Natural killer cell (primary cell): Measurements from ENCODE around the gene SMIM38. TPM values are rescaled to one million over a fixed set of nuclear protein-coding genes. Genes with fewer than 3 reads are reported as not detected.

Experiments used
- ATAC-seq, 3 donors: fragments of 150-1000 bp in 2 of 3; fragments of 200-7000 bp in 1 of 3; cut with Tn5 transposase; 1 replicate in 1 of 3; 2 replicates in 2 of 3; pipeline ENCODE4 v1.10.0; 2021; ENCODE audit warnings: mild to moderate bottlenecking in 2 of 3, moderate library complexity in 2 of 3
- DNase-seq, 2 donors: peaks; one replicate each; pipeline versions ENCODE4 v3.0.0 to v3.0.0-alpha.2; 2013 to 2021; ENCODE audit warnings: mixed read lengths in 1 of 2
- H3K27ac ChIP-seq: one replicate; pipeline ENCODE4 v1.5.1; 2013; ENCODE audit warnings: mild to moderate bottlenecking, low read length
- H3K27me3 ChIP-seq: one replicate; pipeline ENCODE4 v1.6.1; 2013; ENCODE audit warnings: low read length; ENCODE audit not compliant: control insufficient read depth, insufficient read depth
- H3K36me3 ChIP-seq: one replicate; pipeline ENCODE4 v1.6.1; 2013; ENCODE audit warnings: low read length; ENCODE audit not compliant: control insufficient read depth, insufficient read depth
- H3K4me1 ChIP-seq: one replicate; pipeline ENCODE4 v1.6.1; 2013; ENCODE audit warnings: low read length; ENCODE audit not compliant: control insufficient read depth, insufficient read depth
- H3K4me3 ChIP-seq: one replicate; pipeline ENCODE4 v1.5.1; 2013; ENCODE audit warnings: low read length
- H3K9me3 ChIP-seq: one replicate; pipeline ENCODE4 v1.6.1; 2013; ENCODE audit warnings: low read length; ENCODE audit not compliant: control insufficient read depth, insufficient read depth
- H3K27ac Mint-ChIP-seq, 2 donors: one replicate each; pipeline ENCODE4 v1.8.0; 2022; ENCODE audit warnings: mild to moderate bottlenecking in 2 of 2, mixed read lengths in 2 of 2, moderate library complexity in 1 of 2
- H3K27me3 Mint-ChIP-seq, 2 donors: one replicate each; pipeline ENCODE4 v1.8.0; 2022; ENCODE audit warnings: low read depth in 2 of 2, mixed read lengths in 2 of 2
- H3K36me3 Mint-ChIP-seq: one replicate; pipeline ENCODE4 v1.8.0; 2022; ENCODE audit warnings: mixed read lengths
- H3K4me1 Mint-ChIP-seq, 2 donors: one replicate each; pipeline ENCODE4 v1.8.0; 2022; ENCODE audit warnings: mixed read lengths in 2 of 2
- H3K4me3 Mint-ChIP-seq: one replicate; pipeline ENCODE4 v1.8.0; 2022; ENCODE audit warnings: mild to moderate bottlenecking, moderate library complexity, mixed read lengths
- H3K9me3 Mint-ChIP-seq, 2 donors: one replicate each; pipeline ENCODE4 v1.8.0; 2022; ENCODE audit warnings: mixed read lengths in 2 of 2
- WGBS: methylation state at CpG from one replicate; pipeline ENCODE4 v1.1.7; 2013; ENCODE audit warnings: missing lambda C conversion rate; ENCODE audit not compliant: insufficient coverage; 5-methylcytosine and 5-hydroxymethylcytosine counted together
- intact Hi-C: fragments of 100-400 bp; cut with micrococcal nuclease; formaldehyde crosslinking; loops from one replicate; pipeline ENCODE4 v1.14.2; 2022
- total RNA-seq, 4 donors: library from RNA; stranded (reverse); fragments of 120-200 nt in 1 of 4; gene quantifications; one replicate each; pipeline versions ENCODE4 v1.2.3 to v1.2.4, GENCODE V29; 2013 to 2022
- TF ChIP-seq, protein P1 (sequence below): fragments of 200-600 bp; IDR thresholded peaks from one replicate; pipeline ENCODE4 v1.8.0; 2022; ENCODE audit warnings: antibody characterized with exemption

The SMIM38 gene
- total RNA-seq, 3 donors from 2014 or later (not counting 1 experiment from before 2014, with no cell fraction given) = 0.23 to 0.42 (median 0.40) TPM

DNA sequence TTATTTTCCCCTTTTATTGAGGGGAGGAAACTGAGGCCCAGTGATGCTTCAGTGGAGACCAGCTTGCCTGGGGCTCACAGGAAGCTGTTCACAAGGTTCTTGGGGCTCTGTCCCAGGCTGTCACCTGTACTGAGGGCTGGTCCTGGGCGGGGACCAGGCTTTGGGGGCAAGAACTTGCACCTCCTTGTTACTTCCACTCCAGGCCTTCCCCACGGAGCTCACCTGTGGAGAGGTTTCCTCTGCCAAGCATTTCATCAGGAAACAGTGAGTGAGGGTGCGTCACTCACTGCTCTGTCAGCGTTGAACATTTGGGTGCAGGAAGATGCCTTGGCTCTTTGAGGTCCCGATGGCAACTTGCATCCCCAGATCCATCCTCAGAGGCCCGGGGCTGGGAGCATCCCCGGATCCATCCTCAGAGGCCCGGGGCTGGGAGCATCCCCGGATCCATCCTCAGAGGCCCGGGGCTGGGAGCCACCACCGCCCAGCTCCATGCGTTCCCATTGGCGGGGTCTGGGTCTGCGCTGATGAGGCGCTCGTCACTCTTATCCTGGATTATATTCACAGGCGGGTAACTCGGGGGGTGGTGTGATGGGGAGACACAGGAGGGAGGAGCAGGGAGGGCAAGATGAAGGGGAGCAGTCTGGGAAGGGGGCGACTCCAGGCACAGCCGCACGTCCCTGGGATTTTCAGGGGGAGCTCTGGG, 1.4 kb upstream of the SMIM38 start:
- TF ChIP-seq, protein P1, sequence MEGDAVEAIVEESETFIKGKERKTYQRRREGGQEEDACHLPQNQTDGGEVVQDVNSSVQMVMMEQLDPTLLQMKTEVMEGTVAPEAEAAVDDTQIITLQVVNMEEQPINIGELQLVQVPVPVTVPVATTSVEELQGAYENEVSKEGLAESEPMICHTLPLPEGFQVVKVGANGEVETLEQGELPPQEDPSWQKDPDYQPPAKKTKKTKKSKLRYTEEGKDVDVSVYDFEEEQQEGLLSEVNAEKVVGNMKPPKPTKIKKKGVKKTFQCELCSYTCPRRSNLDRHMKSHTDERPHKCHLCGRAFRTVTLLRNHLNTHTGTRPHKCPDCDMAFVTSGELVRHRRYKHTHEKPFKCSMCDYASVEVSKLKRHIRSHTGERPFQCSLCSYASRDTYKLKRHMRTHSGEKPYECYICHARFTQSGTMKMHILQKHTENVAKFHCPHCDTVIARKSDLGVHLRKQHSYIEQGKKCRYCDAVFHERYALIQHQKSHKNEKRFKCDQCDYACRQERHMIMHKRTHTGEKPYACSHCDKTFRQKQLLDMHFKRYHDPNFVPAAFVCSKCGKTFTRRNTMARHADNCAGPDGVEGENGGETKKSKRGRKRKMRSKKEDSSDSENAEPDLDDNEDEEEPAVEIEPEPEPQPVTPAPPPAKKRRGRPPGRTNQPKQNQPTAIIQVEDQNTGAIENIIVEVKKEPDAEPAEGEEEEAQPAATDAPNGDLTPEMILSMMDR = no peak
- no peaks in the 10 kb centered on the region for H3K9me3 Mint-ChIP-seq
- no peak overlapping the region for H3K27ac Mint-ChIP-seq
- peaks cover 0 to 11% of the 10 kb centered on the region in 2 donors for H3K27me3 Mint-ChIP-seq
- intact Hi-C loops = no loop called here
- 92% methylated on average over 21 of the region's 21 CpGs for WGBS
- no peaks in the 10 kb centered on the region for H3K9me3 ChIP-seq
- no peaks in the 10 kb centered on the region for H3K4me1 Mint-ChIP-seq
- peaks cover 2% of the 10 kb centered on the region for H3K27me3 ChIP-seq
- H3K4me3 ChIP-seq = no peak overlapping the region
- H3K4me1 ChIP-seq = no peaks in the 10 kb centered on the region
- DNase-seq (no peak), ATAC-seq (no peak)
- no peaks in the 10 kb centered on the region for H3K36me3 ChIP-seq
- H3K27ac ChIP-seq = no peak overlapping the region
- H3K36me3 Mint-ChIP-seq = no peaks in the 10 kb centered on the region
- no peak overlapping the region for H3K4me3 Mint-ChIP-seq

DNA sequence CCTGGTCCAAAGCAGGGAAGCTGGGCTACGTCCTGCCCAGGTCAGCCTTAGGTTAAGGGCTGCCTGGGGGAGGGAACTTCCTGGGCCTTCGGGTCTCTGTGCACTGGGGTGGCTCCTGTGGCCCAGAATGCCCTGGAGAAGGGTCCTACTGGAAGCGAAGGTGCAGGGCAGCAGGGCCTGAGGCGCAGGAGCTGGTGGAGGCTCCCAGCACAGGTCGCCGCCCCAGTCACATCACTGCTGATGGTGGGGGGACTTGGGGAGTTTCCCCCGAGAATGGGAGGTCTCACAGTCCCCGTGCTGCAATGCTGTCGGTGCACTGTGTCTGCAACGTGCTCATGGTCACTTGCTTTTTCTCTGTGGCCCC, 815 bp upstream of the SMIM38 start:
- no peak overlapping the region for H3K4me3 ChIP-seq
- WGBS = 89% methylated on average over 10 of the region's 10 CpGs
- no peak for DNase-seq
- peaks cover 2% of the 10 kb centered on the region for H3K27me3 ChIP-seq
- no peak overlapping the region for H3K27ac ChIP-seq
- H3K4me1 Mint-ChIP-seq = no peaks in the 10 kb centered on the region
- intact Hi-C loops = no loop called here
- H3K9me3 Mint-ChIP-seq = no peaks in the 10 kb centered on the region
- H3K27me3 Mint-ChIP-seq = peaks cover 0 to 10% of the 10 kb centered on the region in 2 donors
- TF ChIP-seq, protein P1 = no peak
- H3K36me3 ChIP-seq = no peaks in the 10 kb centered on the region
- H3K27ac Mint-ChIP-seq = no peak overlapping the region
- H3K4me3 Mint-ChIP-seq = no peak overlapping the region
- no peak for ATAC-seq
- no peaks in the 10 kb centered on the region for H3K9me3 ChIP-seq
- H3K4me1 ChIP-seq = no peaks in the 10 kb centered on the region
- no peaks in the 10 kb centered on the region for H3K36me3 Mint-ChIP-seq

DNA sequence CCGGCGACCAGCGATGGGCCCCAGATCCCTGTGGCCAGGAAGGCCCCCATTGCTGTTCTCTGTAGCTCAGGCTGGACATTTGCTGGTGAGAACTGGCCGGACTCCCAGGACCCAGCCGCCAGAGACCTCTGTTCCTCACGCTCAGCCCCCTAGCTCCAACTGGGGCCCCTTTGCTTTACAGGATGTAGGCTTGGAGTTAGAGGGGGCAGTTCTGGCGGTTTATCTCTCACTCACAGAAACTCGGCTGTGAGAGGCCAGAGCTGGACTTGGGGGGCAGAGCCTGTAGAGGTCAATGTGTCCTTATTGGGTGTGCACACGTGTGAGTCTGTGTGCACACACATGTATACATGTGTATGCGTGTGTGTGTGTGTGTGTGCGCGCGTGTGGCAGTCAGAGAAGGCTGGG, 502 bp downstream of the SMIM38 start:
- H3K4me1 ChIP-seq = no peaks in the 10 kb centered on the region
- H3K27me3 ChIP-seq = peaks cover 2% of the 10 kb centered on the region
- no peak overlapping the region for H3K4me3 ChIP-seq
- TF ChIP-seq, protein P1 = no peak
- no peak overlapping the region for H3K27ac ChIP-seq
- 76% methylated on average over 13 of the region's 13 CpGs for WGBS
- Mint-ChIP-seq H3K36me3 (no peaks in the 10 kb centered on the region), H3K27ac (no peak overlapping the region), H3K4me3 (no peak overlapping the region), H3K9me3 (no peaks in the 10 kb centered on the region), H3K27me3 (peaks cover 0 to 1% of the 10 kb centered on the region in 2 donors), H3K4me1 (no peaks in the 10 kb centered on the region)
- ATAC-seq (no peak), DNase-seq (no peak)
- intact Hi-C loops = no loop called here
- H3K9me3 ChIP-seq = no peaks in the 10 kb centered on the region
- H3K36me3 ChIP-seq = no peaks in the 10 kb centered on the region

DNA sequence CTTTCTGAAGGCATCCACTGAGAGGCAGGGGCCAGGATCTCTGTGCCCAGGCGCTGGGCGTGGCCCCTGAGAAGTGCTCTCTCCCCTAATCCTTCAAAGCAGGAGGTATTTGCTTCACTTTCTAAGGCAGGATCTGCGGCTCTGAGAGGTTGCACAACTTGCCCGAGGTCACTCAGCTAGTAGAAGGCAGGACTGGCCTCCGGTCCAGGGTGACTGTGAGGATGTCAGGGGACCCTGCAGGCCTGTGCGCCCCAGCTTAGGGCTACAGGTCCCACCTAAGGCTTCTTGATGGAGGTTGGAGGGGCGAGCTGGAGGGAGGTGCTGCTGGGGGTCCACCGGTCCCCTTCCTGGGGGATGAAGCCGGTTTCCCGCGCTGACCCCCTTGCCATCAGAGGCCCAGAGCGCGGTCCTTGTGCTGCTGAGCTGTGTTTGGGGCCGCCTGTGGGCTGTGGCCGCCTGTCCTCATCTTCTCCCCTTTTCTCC, 979 bp downstream of the SMIM38 start:
- peaks cover 0 to 4% of the 10 kb centered on the region in 2 donors for H3K27me3 Mint-ChIP-seq
- Histone ChIP-seq H3K36me3 (no peaks in the 10 kb centered on the region), H3K4me1 (no peaks in the 10 kb centered on the region), H3K9me3 (no peaks in the 10 kb centered on the region), H3K27me3 (peaks cover 2% of the 10 kb centered on the region), H3K27ac (no peak overlapping the region), H3K4me3 (no peak overlapping the region)
- no peaks in the 10 kb centered on the region for H3K9me3 Mint-ChIP-seq
- H3K4me3 Mint-ChIP-seq = no peak overlapping the region
- WGBS = 92% methylated on average over 15 of the region's 15 CpGs
- H3K27ac Mint-ChIP-seq = no peak overlapping the region
- ATAC-seq = no peak
- no peaks in the 10 kb centered on the region for H3K36me3 Mint-ChIP-seq
- TF ChIP-seq, protein P1 = no peak
- DNase-seq = no peak
- H3K4me1 Mint-ChIP-seq = no peaks in the 10 kb centered on the region
- intact Hi-C loops = no loop called here
